HG03095 (cell line): ENCODE results near the gene OLFML1.
A peak's percentile ranks its signal among the peaks of the same experiment; 100 is the strongest.

Experiments used
- ATAC-seq: cut with Tn5 transposase; IDR thresholded peaks from one replicate; pipeline ENCODE4 v1.9.1; 2021; ENCODE audit warnings: moderate library complexity; ENCODE audit not compliant: unreplicated experiment

Gene OLFML1

DNA sequence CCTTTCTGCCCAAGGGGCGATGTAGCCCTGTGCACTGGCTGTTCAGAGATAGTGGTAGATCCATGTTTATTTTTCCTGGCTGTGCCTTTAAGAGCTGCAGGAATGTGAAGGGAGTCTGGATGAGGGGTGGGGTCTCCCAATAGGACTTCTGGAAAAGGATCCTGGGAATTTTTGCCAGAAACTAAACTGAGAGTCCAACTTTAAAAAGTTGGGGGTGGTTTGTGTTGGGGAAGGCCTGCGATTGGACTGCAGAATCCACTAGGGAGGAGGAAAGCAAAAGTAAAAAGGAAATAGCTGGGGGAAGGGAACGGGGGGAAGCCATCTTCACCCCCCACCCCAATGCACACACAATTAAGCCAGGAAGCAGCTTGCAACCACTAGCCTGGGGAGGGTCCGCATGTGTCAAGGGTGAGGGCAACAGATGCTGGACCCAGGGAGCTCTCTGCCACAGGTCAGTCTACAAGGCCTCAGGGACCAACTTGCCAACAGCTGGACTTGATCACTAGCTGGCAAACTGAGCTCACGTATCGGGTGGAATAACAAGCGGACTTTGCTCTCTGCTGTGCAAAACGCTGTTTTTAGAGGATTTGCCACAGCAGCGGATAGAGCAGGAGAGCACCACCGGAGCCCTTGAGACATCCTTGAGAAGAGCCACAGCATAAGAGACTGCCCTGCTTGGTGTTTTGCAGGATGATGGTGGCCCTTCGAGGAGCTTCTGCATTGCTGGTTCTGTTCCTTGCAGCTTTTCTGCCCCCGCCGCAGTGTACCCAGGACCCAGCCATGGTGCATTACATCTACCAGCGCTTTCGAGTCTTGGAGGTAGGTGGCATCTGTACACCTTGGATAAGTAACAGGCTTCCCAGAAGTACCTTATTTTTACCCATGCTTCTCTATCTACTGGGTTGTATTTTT is at the start of gene OLFML1:
Gene OLFML1 (plus strand): TSS at position 321 of the 912 bp plus-strand sequence. CDS start 370 bp downstream, at position 691.
- ATAC-seq = no peak

DNA sequence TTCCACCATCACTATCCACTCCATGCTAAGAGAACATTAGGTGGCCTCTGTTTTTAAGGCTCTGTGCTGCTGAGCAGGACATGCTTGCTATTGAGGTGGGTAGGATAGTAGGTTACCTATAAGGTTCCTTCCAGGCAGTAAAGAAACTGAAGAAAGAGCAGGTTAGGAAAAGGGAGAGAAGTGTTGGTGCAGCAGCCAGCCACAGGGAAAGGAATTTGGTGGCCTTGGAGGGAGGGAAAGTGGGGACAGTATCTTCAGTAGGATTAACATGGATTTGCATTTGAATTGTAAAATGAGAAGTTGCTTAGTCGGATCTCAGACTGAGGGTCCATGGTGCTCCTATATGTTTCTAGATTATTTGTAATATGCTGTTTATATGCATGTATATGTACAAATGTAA is 49.2 kb upstream of the OLFML1 start:
- ATAC-seq = no peak

DNA sequence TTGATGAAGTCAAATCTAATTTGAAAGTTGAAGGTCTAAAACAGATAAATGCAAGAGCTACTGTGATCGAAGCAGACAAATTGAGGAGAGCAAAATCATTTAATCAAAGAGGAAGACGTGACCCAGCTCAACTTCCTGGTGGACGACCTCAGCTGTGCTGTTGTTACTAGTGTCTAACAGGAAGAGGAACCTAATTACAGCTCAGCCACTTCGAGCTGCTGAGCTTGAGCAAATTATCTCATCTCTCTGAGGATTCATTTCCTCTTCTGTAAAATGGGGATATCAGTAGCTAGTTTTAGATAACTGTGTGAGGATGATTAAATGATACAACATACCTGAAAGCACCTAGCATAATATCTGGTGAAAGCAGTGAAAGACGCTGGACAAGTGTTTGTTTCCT is 48.6 kb upstream of the OLFML1 start:
- peak; percentile 81 for ATAC-seq

DNA sequence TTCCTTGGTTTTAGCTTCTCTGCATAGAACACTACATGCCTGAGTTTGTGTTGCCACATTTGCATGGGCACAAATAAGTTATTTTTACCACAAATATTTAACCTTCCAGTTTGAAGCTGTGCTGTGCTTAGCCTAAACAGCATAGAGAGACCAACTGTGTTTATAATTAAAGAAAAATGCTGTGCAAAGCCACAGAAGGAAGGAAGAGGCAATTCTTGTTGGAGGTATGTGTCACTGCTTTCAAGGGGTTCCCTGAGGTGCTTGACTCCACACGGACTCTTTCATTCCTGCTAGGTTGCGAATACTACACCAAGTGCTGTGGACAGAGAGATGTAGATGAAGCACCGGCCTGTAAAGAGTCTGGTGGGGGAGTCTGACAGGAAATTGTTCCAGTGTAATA is 47.6 kb upstream of the OLFML1 start:
- ATAC-seq = no peak

DNA sequence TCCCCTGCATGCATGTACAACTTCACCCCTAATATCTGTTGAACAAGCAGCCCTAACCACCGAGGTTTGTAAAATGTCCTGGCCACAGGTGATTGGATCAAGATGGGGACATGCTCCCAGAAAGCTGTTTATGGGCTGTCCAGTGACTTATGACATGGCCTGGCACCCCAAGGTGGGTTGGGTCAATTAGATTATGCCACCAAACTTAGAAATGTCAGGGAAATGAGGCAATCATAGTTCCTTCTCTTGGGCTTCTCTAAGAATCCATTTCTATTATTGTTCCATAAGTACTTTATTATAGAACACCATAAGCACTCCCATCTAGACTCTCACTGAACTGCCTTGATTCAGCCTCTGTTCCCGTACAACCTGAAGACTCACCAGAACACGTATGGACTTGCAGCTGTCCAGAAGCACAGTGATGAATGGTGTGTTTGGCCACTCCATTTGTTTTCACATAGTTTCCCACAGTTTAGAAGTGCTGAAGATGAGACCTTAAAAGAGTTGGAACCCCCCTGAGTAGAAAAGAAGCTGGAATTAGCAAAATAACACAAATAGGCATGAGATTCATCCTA is 45.5 kb upstream of the OLFML1 start:
- no peak for ATAC-seq

DNA sequence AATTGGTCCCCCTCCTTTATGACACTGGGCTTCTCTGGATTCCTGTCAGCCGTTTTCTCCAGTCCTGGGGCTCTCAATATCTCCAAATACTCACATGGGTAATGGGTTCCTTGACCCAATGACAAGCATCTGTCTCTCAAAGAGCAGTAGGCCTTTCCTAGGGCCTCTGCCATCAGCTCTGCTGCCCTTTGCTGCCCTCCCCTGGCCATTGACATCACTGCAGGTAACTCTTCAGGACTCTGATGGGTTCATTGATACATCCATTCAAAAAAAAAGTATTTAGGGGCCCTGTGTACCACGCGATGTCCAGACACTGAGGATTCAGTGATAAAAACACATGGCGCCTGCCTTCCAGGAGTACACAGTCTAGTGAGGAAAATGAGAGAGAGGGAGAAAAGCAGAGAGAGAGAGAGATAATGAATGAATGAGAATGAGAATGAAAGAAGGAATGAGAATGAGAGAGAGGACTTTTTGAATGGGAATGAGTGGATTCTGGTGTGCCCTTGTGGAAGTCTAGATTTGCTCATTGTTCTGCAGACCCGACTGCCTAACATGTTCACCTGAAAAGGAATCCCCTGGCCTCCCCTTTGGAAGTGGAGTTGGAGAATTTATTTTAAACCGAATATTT is 42.6 kb upstream of the OLFML1 start:
- ATAC-seq = peak; percentile 79

DNA sequence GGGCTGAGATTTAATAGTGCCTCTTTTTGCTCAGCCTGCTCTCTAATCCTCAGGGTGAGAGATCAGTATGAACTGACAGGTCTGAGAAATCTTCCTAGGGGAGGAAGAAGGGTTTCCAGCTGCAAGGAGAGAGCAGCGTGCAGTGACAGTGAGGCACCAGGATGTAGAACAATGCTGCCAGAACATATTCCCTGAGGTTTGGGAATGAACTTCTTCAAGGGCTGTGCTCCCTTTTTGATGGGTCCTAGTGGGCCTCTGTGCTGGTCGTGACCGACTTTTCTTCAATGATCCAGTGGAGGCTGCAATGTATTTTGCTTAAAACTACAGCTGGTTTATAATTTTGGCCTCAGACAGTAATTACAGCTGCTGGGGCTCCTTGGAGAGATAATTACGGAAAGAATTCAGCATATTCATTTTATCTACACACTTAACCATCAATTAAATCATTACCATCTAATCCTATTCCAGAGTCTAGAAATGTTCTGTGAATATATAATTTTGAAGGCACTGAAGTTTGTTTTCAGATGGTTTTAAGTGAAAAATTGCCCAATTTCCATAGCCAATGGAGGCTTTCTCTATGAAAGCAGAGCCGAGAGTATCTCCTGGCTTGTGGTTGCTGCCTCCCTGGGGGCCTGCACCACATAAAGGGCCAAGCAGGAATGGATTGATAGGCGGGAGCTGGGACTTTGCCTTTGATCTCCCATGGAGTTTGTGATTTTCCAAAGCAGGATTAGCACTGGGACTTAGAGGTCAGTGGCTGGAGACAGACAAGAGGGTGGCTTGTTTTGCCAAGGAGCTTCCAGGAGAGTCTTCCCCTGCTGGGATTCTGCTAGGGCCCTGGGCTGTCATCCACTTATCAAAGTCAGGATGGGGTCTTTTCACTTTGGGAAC is 41.0 kb upstream of the OLFML1 start:
- ATAC-seq = no peak

DNA sequence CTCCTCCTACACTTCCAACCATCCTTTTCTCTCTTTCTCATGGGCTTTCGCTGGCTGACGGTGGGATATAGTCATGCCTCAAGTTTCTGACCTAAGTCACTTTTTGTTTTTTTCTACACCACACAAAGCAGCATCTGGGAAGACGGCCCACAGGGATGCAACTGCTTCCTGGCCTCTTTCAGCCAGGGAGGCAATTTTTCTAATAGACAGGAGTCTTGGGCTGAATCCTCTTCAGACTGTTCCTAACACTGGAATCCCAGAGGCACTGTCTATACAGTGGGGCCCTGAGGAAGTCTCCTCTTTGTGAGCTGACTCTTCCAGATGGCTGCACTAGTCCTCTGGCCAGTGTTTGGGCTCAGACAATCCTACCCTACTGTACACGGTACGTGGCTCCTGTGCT is 39.7 kb upstream of the OLFML1 start:
- ATAC-seq = no peak

DNA sequence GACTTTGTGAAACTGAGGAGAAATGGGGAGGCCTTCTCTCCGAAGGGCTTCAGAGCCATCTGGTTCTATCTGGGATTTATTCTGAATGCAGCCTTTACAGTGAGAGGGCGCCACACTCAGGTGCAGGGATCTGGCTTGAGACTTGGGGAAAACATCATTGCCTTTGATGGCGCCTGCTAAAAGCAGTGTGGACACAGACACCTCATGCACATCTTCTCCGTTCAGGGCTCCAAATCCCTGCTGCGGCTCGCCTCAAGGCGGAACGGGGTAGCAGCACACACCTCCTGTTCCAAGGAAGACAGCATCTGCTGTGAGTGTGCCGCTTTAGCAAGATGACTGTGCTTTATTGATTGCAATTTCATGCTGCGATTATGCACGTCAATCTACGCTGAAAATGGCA is 37.1 kb upstream of the OLFML1 start:
- no peak for ATAC-seq

DNA sequence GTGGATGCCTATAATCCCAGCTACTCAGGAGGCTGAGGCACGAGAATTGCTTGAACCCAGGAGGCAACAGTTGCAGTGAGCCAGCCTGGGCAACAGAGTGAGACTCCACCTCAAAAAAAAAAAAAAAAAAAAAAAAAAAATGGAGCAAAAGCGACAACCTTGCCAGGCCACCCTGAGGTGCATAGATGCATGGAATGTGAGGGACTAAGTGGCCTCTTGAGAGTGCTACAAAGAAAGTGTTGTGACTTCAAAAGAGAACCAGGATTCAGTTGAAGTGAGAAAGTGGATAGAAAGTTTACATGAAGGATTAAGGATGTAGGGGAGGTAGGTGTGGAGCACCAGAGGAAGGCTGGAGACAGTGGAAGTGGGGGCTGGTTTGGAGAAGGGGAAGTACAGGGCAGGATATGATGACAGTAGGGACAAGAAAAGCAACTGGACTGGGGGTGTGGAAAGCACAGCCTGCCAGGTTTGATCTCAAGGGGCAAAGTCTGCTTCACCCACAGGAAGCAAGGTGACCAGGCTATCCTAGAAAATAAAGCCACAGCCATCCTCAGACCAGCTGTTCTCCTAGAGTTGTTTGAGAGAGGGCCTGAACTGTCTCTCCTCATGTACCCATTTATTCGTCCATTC is 36.0 kb upstream of the OLFML1 start:
- ATAC-seq = no peak

DNA sequence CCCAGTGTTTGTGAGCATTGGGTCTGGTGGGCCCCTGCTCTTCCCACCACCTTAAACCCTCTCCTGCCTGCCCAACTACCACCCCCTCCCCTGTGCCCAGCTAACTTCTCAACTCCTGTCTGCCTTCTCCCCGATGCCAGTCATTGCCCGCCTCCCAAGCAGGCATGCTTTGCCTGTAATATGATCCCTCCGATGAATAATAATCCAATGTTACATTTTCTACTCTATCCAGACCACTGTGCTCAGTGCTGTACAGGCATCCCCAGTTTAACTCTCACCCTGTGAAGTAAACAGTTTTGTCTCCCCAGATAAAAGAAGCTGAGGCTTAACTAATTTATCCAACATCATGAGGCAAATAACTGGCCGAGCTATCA is 35.5 kb upstream of the OLFML1 start:
- ATAC-seq = no peak

DNA sequence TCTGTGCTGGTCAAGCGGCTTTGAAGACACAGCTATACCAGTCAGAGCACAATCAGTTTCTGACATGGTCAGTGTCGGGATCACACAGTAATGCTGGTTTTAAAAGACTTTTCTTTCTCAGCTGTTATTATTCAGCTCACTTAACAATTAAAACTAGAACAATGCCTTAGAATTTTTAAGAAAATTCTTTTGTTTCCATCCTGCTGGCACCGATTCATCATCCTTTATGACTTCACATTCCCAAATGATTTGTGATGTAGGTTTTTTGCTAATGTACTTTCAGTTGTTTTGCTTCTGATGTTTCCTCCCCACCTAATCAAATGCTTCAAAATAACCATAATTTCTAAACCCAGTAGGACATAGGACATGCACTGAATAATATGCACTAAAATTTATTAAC is 34.5 kb upstream of the OLFML1 start:
- no peak for ATAC-seq

DNA sequence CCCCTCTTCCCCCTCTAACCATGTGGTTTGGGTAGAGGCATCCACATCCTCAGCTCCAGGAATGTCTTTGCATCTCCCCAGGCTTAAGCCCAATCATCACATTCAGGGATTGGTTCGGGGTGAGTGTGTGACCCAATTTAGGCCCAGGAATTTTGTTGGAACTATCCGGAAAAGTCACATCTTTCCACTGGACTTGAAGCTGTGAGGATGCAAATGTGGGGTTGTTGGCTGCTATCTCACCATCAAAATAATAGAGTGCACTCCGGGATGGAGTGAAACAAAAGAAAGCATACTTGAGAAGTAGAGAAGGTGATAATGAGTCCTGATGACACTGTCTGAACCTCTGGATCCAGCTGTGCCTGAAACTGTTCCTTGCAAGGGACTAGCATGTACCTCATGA is 33.8 kb upstream of the OLFML1 start:
- no peak for ATAC-seq

DNA sequence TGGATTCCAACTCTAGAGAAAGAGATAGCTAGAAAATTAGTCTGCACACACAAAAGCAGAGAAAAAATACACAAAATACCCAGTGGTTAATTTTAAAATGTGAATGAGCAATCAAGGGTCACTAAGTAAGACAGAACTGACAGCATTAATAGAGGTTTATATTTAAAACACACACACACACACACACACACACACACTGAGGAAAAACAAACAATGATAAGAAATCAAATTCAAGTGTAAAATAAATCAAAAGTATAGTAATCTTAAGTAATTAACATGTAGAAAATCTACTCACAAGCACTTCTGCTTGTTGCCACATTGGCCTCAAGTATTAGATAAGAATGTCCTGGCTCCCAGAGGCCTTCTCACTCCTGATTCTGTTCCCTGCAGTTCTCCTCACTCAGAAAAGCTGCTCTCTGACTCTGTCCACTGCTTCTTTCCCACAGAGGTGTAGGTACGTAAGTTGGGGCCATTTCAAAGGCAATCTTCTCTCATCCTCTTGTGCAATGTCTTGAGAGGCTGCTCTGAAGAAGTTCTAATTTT is 33.3 kb upstream of the OLFML1 start:
- no peak for ATAC-seq

DNA sequence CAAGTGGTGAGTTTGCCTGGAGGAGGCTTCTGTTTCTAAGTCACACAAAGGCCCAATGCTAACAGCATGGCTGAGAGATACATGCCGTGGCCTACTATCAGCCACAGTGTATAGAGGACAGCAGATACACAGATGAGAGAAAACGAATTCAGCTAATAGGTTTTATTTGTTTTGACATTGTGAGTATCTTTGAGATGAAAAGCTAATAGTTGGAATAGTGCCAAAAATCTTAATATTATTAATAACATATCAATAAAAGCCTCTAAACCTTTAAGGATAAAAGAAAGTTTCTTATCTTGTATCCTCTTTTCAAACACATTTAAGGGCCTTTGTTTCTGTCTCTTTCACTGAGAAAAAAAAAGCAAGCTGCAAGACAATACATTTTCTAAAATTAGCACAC is 30.5 kb upstream of the OLFML1 start:
- ATAC-seq = no peak

DNA sequence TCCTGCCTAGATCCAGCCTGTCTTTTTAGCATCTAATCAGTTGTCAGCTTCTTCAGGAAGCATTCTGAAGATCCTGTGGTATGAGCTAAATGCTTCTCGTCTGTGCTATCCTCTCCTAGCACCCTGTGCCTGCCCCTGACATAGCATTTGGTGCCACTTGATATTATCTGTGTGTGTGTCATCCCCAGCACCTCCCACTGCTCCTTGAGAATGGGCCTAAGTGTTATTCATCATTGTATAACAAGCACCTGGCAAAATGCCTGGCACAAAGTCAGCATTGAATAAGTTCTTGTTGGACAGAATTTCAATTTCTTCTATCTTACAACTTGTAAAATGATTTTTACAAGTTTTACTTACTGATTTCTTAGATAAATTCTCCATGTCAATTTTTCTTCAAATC is 28.1 kb upstream of the OLFML1 start:
- no peak for ATAC-seq

DNA sequence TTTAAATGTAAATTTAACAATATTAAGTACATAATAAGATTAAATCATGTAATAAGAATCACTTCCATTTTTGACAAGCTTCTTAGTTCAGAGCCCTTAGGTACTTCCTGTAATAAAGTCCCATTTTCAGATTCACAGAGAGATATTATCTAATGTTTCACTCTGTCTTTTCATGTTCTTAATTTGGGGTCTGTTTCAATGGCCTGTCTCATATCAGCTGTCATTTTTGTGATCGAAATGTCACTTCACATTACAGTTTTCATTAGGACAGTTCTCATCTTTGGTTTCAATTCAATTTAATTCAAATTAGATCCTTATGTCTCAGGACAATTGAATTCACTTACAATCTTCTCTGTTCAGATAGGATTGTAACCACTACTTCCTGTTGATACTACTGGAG is 22.6 kb upstream of the OLFML1 start:
- no peak for ATAC-seq

DNA sequence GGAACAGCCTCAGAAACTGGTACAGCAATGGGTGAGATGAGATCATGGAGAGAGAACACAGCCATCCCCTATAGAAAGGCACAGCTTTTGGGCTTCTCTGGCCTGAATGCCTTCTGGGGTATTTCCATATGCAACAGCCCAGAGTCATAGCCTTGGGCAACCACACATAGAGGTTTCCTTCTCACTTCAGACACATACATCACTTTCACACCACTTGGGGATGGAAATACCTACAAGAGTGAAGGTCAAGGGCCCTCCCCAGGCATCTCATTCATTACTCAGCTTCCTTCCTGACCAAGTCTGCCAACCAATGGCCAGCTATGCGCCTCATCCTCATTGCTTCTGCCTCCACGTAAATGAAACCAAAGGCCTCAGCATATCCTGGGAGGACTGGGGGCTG is 17.7 kb upstream of the OLFML1 start:
- peak; percentile 65 for ATAC-seq

DNA sequence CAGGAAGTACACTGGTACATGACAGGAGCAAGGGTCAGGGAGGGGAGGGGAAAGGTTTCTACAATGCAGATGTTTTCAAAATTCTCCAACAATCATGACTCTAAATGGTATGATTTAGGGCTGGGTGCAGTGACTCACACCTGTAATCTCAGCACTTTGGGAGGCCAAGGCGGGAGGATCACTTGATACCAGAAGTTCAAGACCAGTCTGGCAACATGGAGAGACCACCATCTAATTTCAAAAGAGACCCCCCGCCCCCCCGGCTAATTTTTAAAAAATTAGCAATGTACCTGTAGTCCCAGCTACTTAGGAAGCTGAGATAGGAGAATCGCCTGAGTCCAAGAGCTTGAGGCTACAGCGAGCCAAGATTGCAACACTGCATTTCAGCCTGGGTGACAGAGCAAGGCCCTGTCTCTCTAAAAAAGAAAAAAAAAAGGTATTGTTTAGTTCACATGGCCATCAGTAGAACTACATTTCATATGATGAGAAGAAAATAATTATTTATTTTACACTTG is 15.9 kb upstream of the OLFML1 start:
- ATAC-seq = no peak

DNA sequence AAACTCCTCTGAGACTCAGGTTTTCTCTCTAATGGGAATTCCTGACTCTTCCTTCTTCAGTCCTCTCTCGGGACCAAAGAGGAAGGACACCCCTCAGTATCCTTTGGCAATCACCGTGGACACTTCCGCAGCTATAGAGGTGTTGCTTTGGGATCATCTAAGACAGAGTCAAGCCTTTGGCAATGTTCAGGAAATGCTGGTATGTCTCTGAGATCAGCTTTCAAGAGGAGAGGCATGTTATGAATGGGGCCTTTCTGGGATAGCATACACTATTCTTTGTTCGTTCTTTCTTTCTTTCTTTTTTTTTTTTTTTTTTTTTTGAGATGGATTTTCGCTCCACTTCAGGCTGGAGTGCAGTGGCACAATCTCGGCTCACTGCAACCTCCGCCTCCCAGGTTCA is 14.2 kb upstream of the OLFML1 start:
- ATAC-seq = no peak
